ENCODE results near the gene ARL10. TPM values are rescaled to one million over a fixed set of nuclear protein-coding genes. Genes with fewer than 3 reads are reported as not detected.

The ARL10 gene
- 4.6 and 7.8 TPM in 2 replicates for polyA plus RNA-seq (2012; rRNA removed)
- 3.6 and 5.7 TPM in 2 replicates for polyA plus RNA-seq (2012; cell fraction: cytosol; rRNA removed)
- polyA plus RNA-seq (2012; cell fraction: nucleus; rRNA removed): 27.9 and 49.3 TPM in 2 replicates

GRCh38 chr5:176365351-176366231, at the start of gene ARL10:
ARL10 (plus strand) TSS chr5:176365487; CDS start chr5:176365564, 77 bp downstream.
- peak; percentile 96 for DNase-seq
- Histone ChIP-seq H4K20me1 (ENCODE audit: insufficient read depth) (no peaks in the 10 kb centered on the region), H3K79me2 (ENCODE audit: insufficient read depth) (peaks cover 10% of the 10 kb centered on the region), H3K9ac (peak within 1 kb of the TSS; percentile 75), H3K4me2 (peak within 1 kb of the TSS; percentile 98), H3F3A (replicated peaks; ENCODE audit: insufficient read depth) (peaks cover 3% of the 10 kb centered on the region), H3K36me3 (replicated peaks in 1 of 2; ENCODE audit: control insufficient read depth in 1 of 2, insufficient read depth in 2 of 2, low read length in 1 of 2) (peaks cover 4 to 18% of the 10 kb centered on the region in 2 experiments), H3K27me3 (ENCODE audit: insufficient read depth) (no peaks in the 10 kb centered on the region), H3K27ac (ENCODE audit: low read depth in 2 of 2, low read length in 1 of 2) (peak within 1 kb of the TSS; percentile 42 to 80; a peak in 3 of 4 replicates), H3K9me2 (no peaks in the 10 kb centered on the region), H3K9me3 (no peaks in the 10 kb centered on the region), H2AFZ (ENCODE audit: low read depth) (peak within 1 kb of the TSS; percentile 97), H3K4me1 (ENCODE audit: control insufficient read depth in 1 of 2, insufficient read depth in 2 of 2, low read depth in 1 of 2, low read length in 1 of 2) (peaks cover 0 to 16% of the 10 kb centered on the region in 2 experiments; a peak in 1 of 4 replicates), H3K4me3 (ENCODE audit: low read depth in 2 of 2, low read length in 1 of 2) (peak within 1 kb of the TSS; percentile 70 to 87)
- ChIA-PET POLR2A (interaction anchor here (0.7 kb wide), 1 partner anchor 172 kb away, joined by 3 read pairs; the partner anchor contains the start of gene RNF44), CTCF (no interaction called here)
- 17% methylated on average over 26 of the region's 108 CpGs for WGBS (ENCODE audit: low lambda C conversion rate)
- TF ChIP-seq MXI1 (IDR thresholded peaks at IDR 0.05; ENCODE audit: low read depth, low read length) (peak; percentile 95), SIN3A (IDR thresholded peaks at IDR 0.05; ENCODE audit: borderline replicate concordance, low read depth, low read length) (0 out of 2 replicates have a peak, but pooled peaks have one; percentile 28), MAX (IDR thresholded peaks at IDR 0.05; ENCODE audit: low read depth) (peak; percentile 74), EP300 (IDR thresholded peaks at IDR 0.05; ENCODE audit: borderline replicate concordance in 1 of 2, low read depth in 1 of 2, low read length in 1 of 2) (no peak), ZBTB33 (IDR thresholded peaks at IDR 0.05; ENCODE audit: borderline replicate concordance, low read depth) (0 out of 2 replicates have a peak, but pooled peaks have one; percentile 57), ELF1 (IDR thresholded peaks at IDR 0.05) (no peak), CHD2 (IDR thresholded peaks at IDR 0.05; ENCODE audit: low read length, partially characterized antibody) (peak; percentile 60), USF1 (IDR thresholded peaks at IDR 0.05; ENCODE audit: borderline replicate concordance, low read depth) (no peak), NRF1 (IDR thresholded peaks at IDR 0.05; ENCODE audit: low read depth, low read length) (peak; percentile 80)

- DNase-seq: no peak
- H3K36me3 ChIP-seq (replicated peaks in 1 of 2; ENCODE audit: control insufficient read depth in 1 of 2, insufficient read depth in 2 of 2, low read length in 1 of 2): peaks cover 14 to 17% of the 10 kb centered on the region in 2 experiments
- no peak for TF ChIP-seq GATA2 (CRISPR knock-in tag; IDR thresholded peaks at IDR 0.05)
- TF ChIP-seq NFIC (IDR thresholded peaks at IDR 0.05; ENCODE audit: borderline replicate concordance): no peak
- no peak for TF ChIP-seq EP300 (IDR thresholded peaks at IDR 0.05; ENCODE audit: borderline replicate concordance in 1 of 2, low read depth in 1 of 2, low read length in 1 of 2)
- TF ChIP-seq RAD21 (IDR thresholded peaks at IDR 0.05; ENCODE audit: low read length): no peak
- TF ChIP-seq POLR2AphosphoS5 (IDR thresholded peaks at IDR 0.05; ENCODE audit: low read depth, low read length): no peak
- TF ChIP-seq MXI1 (IDR thresholded peaks at IDR 0.05; ENCODE audit: low read depth, low read length): no peak
- TF ChIP-seq CHD2 (IDR thresholded peaks at IDR 0.05; ENCODE audit: low read length, partially characterized antibody): no peak
- no peak for TF ChIP-seq CTCF (IDR thresholded peaks at IDR 0.05)
- no peak for TF ChIP-seq TCF12 (IDR thresholded peaks at IDR 0.05)
- no peak for TF ChIP-seq TEAD4 (IDR thresholded peaks at IDR 0.05; ENCODE audit: borderline replicate concordance, insufficient read depth)
- no peaks in the 10 kb centered on the region for H3K79me2 ChIP-seq (ENCODE audit: insufficient read depth)
- no peak overlapping the region for H3K4me2 ChIP-seq
- no peaks in the 10 kb centered on the region for H3K9me2 ChIP-seq
- H3K27ac ChIP-seq (ENCODE audit: low read depth in 2 of 2, low read length in 1 of 2): no peak overlapping the region
- H2AFZ ChIP-seq (ENCODE audit: low read depth): no peak overlapping the region
- no peaks in the 10 kb centered on the region for H3K9me3 ChIP-seq
- ChIA-PET POLR2A (no interaction called here), CTCF (no interaction called here)
- no peaks in the 10 kb centered on the region for H3K4me1 ChIP-seq (ENCODE audit: control insufficient read depth in 1 of 2, insufficient read depth in 2 of 2, low read depth in 1 of 2, low read length in 1 of 2)
- H3K27me3 ChIP-seq (ENCODE audit: insufficient read depth): no peaks in the 10 kb centered on the region
- no peak overlapping the region for H3K4me3 ChIP-seq (ENCODE audit: low read depth in 2 of 2, low read length in 1 of 2)
- no peaks in the 10 kb centered on the region for H4K20me1 ChIP-seq (ENCODE audit: insufficient read depth)
- H3K9ac ChIP-seq: no peak overlapping the region
- no peaks in the 10 kb centered on the region for H3F3A ChIP-seq (replicated peaks; ENCODE audit: insufficient read depth)
- WGBS (ENCODE audit: low lambda C conversion rate): 87% methylated on average over 7 of the region's 7 CpGs
Observed at GRCh38 chr5:176317534-176318374, 47.5 kb upstream of the ARL10 start.

All from SK-N-SH (cell line).